Measurements from ENCODE around the gene ITCH.

DNA sequence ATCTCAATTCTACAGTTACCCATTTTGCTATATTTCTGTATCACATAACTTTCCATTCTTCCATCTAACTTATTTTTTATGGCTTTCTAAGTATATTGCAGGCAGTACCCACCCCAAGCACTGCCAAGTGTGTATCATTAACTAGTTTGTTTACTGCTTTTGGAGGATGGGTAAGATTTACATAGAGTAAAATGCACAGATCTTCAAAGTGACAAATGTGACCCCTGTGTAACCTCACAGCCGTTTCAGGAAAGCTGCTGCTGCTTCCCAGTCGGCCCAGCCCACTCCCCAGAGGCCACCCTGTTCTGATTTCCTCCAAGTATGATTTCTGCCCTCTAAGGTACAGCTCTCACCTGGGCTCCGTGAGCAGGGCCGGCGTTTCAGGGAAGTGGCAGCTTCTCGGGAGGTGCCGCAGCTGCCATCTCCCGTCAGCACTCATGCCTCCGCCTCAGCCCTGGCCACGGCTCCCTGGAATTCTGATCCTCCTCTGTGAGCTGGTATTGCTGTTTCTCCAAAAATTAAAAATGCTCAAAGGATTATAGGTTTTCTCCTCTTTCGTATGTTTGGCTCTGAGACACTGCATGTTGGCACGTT is 180.5 kb downstream of the ITCH start:
- TF ChIP-seq, protein P1, sequence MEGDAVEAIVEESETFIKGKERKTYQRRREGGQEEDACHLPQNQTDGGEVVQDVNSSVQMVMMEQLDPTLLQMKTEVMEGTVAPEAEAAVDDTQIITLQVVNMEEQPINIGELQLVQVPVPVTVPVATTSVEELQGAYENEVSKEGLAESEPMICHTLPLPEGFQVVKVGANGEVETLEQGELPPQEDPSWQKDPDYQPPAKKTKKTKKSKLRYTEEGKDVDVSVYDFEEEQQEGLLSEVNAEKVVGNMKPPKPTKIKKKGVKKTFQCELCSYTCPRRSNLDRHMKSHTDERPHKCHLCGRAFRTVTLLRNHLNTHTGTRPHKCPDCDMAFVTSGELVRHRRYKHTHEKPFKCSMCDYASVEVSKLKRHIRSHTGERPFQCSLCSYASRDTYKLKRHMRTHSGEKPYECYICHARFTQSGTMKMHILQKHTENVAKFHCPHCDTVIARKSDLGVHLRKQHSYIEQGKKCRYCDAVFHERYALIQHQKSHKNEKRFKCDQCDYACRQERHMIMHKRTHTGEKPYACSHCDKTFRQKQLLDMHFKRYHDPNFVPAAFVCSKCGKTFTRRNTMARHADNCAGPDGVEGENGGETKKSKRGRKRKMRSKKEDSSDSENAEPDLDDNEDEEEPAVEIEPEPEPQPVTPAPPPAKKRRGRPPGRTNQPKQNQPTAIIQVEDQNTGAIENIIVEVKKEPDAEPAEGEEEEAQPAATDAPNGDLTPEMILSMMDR (IDR thresholded peaks at IDR 0.05) = no peak
- no peak for TF ChIP-seq POLR2AphosphoS5 (IDR thresholded peaks at IDR 0.05; ENCODE audit: low read depth, low read length)
- TF ChIP-seq SIN3A (IDR thresholded peaks at IDR 0.05; ENCODE audit: borderline replicate concordance, insufficient read depth, low read depth, low read length) = no peak
- TF ChIP-seq, protein P2, sequence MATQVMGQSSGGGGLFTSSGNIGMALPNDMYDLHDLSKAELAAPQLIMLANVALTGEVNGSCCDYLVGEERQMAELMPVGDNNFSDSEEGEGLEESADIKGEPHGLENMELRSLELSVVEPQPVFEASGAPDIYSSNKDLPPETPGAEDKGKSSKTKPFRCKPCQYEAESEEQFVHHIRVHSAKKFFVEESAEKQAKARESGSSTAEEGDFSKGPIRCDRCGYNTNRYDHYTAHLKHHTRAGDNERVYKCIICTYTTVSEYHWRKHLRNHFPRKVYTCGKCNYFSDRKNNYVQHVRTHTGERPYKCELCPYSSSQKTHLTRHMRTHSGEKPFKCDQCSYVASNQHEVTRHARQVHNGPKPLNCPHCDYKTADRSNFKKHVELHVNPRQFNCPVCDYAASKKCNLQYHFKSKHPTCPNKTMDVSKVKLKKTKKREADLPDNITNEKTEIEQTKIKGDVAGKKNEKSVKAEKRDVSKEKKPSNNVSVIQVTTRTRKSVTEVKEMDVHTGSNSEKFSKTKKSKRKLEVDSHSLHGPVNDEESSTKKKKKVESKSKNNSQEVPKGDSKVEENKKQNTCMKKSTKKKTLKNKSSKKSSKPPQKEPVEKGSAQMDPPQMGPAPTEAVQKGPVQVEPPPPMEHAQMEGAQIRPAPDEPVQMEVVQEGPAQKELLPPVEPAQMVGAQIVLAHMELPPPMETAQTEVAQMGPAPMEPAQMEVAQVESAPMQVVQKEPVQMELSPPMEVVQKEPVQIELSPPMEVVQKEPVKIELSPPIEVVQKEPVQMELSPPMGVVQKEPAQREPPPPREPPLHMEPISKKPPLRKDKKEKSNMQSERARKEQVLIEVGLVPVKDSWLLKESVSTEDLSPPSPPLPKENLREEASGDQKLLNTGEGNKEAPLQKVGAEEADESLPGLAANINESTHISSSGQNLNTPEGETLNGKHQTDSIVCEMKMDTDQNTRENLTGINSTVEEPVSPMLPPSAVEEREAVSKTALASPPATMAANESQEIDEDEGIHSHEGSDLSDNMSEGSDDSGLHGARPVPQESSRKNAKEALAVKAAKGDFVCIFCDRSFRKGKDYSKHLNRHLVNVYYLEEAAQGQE (IDR thresholded peaks at IDR 0.05; ENCODE audit: insufficient read depth in 1 of 2, low read depth in 2 of 2, low read length in 1 of 2) = no peak
